UCSD-AML1 (cell line): Measurements from ENCODE around the gene RANBP17.
"Not testable (repeated sequence)": the region's sequence is repeated elsewhere in the genome, so short reads cannot be mapped to it uniquely, and the experiment has no call there.

ENCODE experiments used
- DNase-seq: peaks from one replicate; lab custom pipeline; 2025; ENCODE audit not compliant: unreplicated experiment; lab: John Stamatoyannopoulos, UW

Gene RANBP17

GRCh38 chr5:171283753-171284152 lies 421.9 kb downstream of the RANBP17 start:
- no peak for DNase-seq

GRCh38 chr5:171285465-171285864 lies 423.6 kb downstream of the RANBP17 start:
- DNase-seq, result no peak

GRCh38 chr5:171288066-171288465 lies 426.2 kb downstream of the RANBP17 start:
- DNase-seq, result no peak

GRCh38 chr5:171291371-171291770 lies 429.6 kb downstream of the RANBP17 start:
- no peak for DNase-seq

GRCh38 chr5:171295299-171295698 lies 433.5 kb downstream of the RANBP17 start:
- no peak for DNase-seq

GRCh38 chr5:171295801-171296200 lies 434.0 kb downstream of the RANBP17 start:
- no peak for DNase-seq

GRCh38 chr5:171297941-171298340 lies 436.1 kb downstream of the RANBP17 start:
- DNase-seq, result not testable (repeated sequence)

GRCh38 chr5:171299228-171299627 lies 437.4 kb downstream of the RANBP17 start:
- no peak for DNase-seq

- no peak for DNase-seq
These were observed 438.0 kb downstream of the RANBP17 start for GRCh38 chr5:171299851-171300250.

- no peak for DNase-seq
These were observed 438.5 kb downstream of the RANBP17 start for GRCh38 chr5:171300358-171300757.

GRCh38 chr5:171306166-171306565 lies 444.3 kb downstream of the RANBP17 start:
- DNase-seq, result no peak

GRCh38 chr5:171306781-171307591 lies 445.2 kb downstream of the RANBP17 start:
- no peak for DNase-seq

GRCh38 chr5:171307789-171308452 lies 446.1 kb downstream of the RANBP17 start:
- no peak for DNase-seq

GRCh38 chr5:171308453-171309275 lies 446.8 kb downstream of the RANBP17 start, which contains the start of gene TLX3:
TLX3 (plus strand) TSS chr5:171309248; CDS start chr5:171309366, 118 bp downstream.
- no peak for DNase-seq

- DNase-seq, result no peak
These were observed 447.7 kb downstream of the RANBP17 start for GRCh38 chr5:171309276-171310211.

- DNase-seq, result no peak
These were observed 448.5 kb downstream of the RANBP17 start for GRCh38 chr5:171310212-171310818.

GRCh38 chr5:171310819-171311321 lies 449.1 kb downstream of the RANBP17 start:
- no peak for DNase-seq

GRCh38 chr5:171311322-171312077 lies 449.7 kb downstream of the RANBP17 start:
- DNase-seq, result no peak
